GM18870 (cell line): ENCODE data around the gene KDM3B.
"Not testable (repeated sequence)": the region's sequence is repeated elsewhere in the genome, so short reads cannot be mapped to it uniquely, and the experiment has no call there.

Experiments used
- ATAC-seq: cut with Tn5 transposase; IDR thresholded peaks from one replicate; pipeline ENCODE4 v1.9.1; 2021; ENCODE audit warnings: moderate library complexity; ENCODE audit not compliant: unreplicated experiment

Gene KDM3B

GRCh38 chr5:138352071-138352721 lies at the start of gene KDM3B:
KDM3B (plus strand) TSS chr5:138352685; CDS start chr5:138352796, 111 bp downstream.
- ATAC-seq = peak; percentile 32

- ATAC-seq = no peak
Observed at GRCh38 chr5:138303372-138303771, 49.1 kb upstream of the KDM3B start.

GRCh38 chr5:138305797-138306196 lies 46.7 kb upstream of the KDM3B start:
- no peak for ATAC-seq

- no peak for ATAC-seq
Observed at GRCh38 chr5:138315751-138316278, 36.7 kb upstream of the KDM3B start.

- no peak for ATAC-seq
Observed at GRCh38 chr5:138316355-138316754, 36.1 kb upstream of the KDM3B start.

GRCh38 chr5:138318211-138318610 lies 34.3 kb upstream of the KDM3B start:
- ATAC-seq = not testable (repeated sequence)

GRCh38 chr5:138330813-138331448 lies 21.6 kb upstream of the KDM3B start:
- ATAC-seq = no peak

- ATAC-seq = peak; percentile 96
Observed at GRCh38 chr5:138331449-138332368, 20.8 kb upstream of the KDM3B start, which contains the start of gene CDC25C. CDC25C (minus strand) TSS chr5:138331804; CDS start chr5:138331180, 624 bp downstream.

- ATAC-seq = no peak
Observed at GRCh38 chr5:138334867-138335447, 17.5 kb upstream of the KDM3B start.

GRCh38 chr5:138336952-138337684 lies 15.4 kb upstream of the KDM3B start:
- ATAC-seq = peak; percentile 21

- ATAC-seq = peak; percentile 64
Observed at GRCh38 chr5:138337685-138338410, 14.6 kb upstream of the KDM3B start, which contains the start of gene FAM53C. FAM53C (plus strand) TSS chr5:138338266; CDS start chr5:138341336, 3,070 bp downstream.

- ATAC-seq = no peak
Observed at GRCh38 chr5:138338411-138339090, 13.9 kb upstream of the KDM3B start.

GRCh38 chr5:138339091-138339456 lies 13.4 kb upstream of the KDM3B start:
- ATAC-seq = no peak

- no peak for ATAC-seq
Observed at GRCh38 chr5:138339464-138339863, 13.0 kb upstream of the KDM3B start.

- ATAC-seq = no peak
Observed at GRCh38 chr5:138340008-138340407, 12.5 kb upstream of the KDM3B start.

- no peak for ATAC-seq
Observed at GRCh38 chr5:138344887-138345622, 7.4 kb upstream of the KDM3B start.

- no peak for ATAC-seq
Observed at GRCh38 chr5:138346889-138347288, 5.6 kb upstream of the KDM3B start.
